NCI-H1694 (cell line): Measurements from ENCODE around the gene CTBP2.
A peak's percentile ranks its signal among the peaks of the same experiment; 100 is the strongest.
"Not testable (repeated sequence)": the region's sequence is repeated elsewhere in the genome, so short reads cannot be mapped to it uniquely, and the experiment has no call there.

ENCODE experiments used
- DNase-seq: peaks from one replicate; lab custom pipeline; 2025; lab: John Stamatoyannopoulos, UW

The CTBP2 gene

GRCh38 chr10:125064681-125065492 lies 95.5 kb downstream of the CTBP2 start:
- no peak for DNase-seq

DNA sequence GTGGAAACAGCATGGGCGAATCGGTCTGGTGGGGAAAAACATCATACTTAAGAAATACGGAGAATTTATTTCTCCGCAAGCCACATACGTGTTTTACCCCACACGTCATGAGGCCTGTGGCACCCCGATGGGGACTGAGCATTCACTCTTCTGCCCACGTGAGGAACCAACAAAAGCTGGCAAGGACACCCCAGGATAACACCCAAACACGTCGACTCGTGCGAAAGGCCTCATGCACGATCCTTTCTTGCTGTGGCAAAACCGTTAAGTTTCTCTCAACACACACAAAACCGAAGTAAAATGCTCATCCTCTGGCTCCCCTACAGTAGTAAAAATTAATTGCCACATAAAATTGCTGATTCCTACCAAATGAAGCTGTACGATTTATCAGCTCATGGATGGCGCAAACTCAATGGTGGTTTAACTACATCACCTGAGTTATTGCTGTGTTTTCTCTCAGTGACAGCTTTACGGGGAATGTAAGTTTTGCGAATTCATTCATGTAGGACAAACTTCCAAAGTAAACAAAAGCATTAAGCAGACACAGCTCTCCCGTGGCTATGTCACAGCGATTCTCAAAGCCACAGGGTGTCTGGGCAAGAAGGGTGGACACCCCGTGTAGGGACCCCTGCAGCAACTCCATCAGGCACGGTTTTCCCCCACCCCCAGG lies 97.0 kb downstream of the CTBP2 start:
- no peak for DNase-seq

GRCh38 chr10:125062914-125063230 lies 97.5 kb downstream of the CTBP2 start:
- DNase-seq, result no peak

DNA sequence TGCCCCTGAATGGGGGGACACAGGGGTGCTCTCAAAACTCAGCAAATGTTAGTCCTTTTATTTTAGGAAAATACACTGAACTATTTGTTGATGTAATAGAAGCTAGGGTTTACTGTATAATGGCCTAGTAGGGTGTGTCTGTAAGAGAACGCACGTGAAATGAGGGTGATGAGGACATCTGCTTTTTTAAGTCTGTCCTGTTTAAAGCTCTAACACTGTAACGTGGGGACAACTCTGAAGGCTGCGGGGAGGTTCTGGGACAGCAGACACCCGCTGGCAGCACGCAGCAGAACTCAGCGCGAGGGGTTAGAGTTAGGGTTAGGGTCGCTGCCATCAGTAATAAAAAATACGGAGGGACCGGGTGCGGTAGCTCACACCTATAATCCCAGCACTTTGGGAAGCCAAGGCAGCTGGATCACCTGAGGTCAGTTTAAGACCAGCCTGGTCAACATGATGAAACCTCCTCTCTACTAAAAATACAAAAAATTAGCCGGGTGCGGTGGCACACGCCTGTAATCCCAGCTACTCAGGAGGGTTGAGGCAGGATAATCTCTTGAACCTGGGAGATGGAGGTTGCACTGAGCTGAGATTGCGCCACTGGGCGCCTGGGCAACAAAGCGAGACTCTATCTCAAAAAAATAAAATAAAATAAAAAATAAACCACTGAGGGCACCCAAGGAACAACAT lies 98.0 kb downstream of the CTBP2 start:
- no peak for DNase-seq

DNA sequence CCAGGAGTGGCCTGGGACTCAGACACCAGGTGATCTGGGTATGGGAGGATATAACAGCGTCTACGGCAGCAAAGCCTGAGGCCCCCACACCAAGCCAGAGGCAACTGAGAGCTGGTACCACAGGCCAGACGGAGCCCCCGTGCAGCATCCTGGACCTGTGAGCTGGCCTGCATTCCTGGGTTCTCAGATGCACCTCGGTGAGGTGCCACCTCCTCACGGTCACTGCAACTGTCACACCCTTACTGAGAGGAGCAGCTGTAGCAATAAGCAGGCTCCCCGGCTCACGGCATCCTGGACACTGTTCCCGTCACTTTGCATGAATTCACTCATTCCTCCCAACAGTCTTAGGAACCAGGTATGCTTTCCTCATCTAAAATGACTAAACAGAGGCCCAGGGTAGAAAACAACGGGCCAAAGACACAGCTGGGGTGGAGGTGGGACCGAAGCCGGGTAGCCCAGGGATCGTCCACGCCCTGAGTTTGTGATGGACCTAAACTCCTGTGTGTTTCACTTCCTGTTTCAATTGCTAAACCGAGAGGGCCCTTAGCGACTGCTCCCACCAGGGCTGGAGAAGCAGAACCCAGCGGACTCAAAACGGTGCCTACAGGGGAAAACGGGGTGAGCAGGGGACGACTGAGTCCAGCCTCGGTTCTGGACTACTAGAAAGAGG lies 98.7 kb downstream of the CTBP2 start:
- DNase-seq, result no peak

DNA sequence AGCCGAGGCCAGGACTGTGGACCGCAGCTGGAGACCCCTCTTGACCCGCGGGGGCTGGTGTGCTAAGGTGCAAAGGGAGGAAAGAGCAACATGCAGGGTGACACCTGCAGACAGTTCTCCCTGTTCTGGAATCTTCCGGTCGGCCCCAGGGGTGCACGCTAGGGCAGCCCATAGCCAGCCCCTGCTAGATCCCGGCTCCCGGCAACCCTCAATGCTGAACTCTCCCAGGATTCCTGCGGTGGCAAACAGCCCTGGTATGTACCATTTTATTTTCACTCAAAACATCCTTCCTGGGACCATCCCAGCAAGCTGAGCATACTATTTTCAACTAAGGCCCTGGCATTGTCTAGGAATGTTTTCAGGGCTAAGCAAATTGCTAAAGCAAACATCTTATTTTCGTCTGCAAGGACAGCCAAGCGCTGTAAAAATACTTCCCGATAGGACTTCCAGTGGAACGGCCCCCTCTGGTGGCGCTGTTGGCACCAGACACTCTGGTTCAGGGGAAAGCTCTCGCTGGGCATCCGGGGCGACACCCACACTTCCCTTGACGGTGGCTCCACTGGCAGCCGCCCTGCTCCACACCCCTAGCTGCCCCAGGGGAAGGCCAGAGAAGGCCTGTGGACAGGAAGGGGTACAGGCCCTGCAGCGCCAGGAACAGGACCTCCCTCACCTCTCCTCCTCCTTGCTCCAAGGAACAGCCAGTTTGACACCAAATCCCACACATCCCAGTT lies 99.4 kb downstream of the CTBP2 start:
- DNase-seq, result peak; percentile 9

DNA sequence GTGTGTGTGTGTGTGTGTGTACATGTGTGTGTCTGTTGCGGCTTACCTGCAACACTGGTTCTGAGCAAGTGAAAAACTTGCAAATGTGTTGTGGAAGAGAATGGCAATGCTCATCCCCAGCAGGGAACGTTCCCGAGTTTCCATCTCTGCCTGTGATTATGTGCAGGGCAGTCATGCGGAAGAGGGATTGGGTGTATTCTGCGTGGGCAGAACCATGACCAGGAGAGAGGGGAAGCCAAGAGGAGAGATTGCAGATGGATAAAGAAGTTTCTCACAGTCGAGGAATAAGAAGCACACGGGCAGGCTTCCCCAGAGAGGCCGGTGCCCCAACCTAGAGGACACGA lies 99.9 kb downstream of the CTBP2 start:
- DNase-seq, result no peak

DNA sequence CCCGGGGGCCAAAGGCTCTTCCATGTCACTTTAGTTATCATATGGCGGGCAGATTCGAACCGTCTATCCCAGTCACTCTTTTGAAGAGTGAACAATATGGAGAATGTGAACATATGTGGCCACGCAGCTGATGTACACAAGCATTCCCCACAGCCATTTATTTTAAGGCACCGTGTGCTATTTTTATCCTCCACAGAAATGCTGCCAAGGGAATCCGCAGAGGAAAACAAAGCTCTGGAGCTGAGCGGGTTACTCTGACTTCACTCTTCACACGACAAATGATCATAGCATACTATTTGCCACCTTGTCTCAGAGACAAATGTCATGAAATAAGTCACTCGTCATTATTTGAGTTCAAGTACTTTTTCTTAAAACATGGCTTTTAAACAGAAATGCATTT lies 100.3 kb downstream of the CTBP2 start:
- peak; percentile 2 for DNase-seq

DNA sequence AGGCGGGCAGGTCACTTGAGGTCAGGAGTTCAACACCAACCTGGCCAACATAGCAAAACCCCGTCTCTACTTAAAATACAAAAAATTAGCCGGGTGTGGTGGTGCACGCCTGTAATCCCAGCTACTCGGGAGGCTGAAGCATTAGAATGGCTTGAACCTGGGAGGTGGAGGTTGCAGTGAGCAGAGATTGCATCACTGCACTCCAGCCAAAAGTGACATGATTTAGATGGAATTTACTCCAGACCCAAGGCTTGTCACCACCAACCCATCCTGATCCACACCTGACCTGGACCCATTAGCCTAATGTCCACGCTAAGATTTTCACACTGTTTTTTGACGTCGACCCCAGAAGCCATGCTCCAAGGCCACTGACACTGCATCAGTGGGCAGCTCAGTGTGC lies 101.0 kb downstream of the CTBP2 start:
- DNase-seq, result not testable (repeated sequence)

GRCh38 chr10:125057158-125058001 lies 103.0 kb downstream of the CTBP2 start:
- no peak for DNase-seq

- no peak for DNase-seq
These were observed 103.9 kb downstream of the CTBP2 start for GRCh38 chr10:125056161-125057132.

- no peak for DNase-seq
These were observed 104.9 kb downstream of the CTBP2 start for GRCh38 chr10:125055446-125055845.

DNA sequence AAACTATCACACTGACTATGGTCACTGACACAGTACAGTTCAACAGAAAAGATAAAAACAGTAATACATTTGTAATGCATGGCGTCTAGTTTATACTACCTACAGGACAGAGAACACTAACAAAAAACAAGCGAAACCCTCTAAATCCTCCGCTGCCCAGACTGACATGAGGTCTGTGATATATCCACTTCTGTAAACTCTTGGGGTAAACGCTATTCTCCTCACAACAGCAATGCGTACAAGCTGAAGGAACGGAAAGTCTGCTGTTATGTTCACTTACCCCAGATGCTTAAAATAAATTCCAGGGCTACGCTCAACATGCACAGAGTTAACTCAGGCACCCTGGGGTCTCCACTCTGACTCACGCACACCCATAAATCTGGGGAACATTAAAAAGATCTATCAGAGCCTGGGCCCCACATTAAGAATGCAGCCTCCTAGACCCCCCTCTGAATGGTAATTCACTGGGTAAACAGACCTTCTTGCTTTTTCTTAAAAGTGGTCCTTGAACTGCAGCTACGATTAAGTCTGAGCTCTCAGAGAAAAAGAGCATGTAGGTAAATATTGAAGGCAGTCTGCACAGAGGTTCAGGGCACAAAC lies 105.6 kb downstream of the CTBP2 start:
- DNase-seq, result no peak

- DNase-seq, result no peak
These were observed 106.1 kb downstream of the CTBP2 start for GRCh38 chr10:125054216-125054615.

GRCh38 chr10:125052146-125052545 lies 108.2 kb downstream of the CTBP2 start:
- no peak for DNase-seq

GRCh38 chr10:125050383-125050782 lies 110.0 kb downstream of the CTBP2 start:
- DNase-seq, result no peak

DNA sequence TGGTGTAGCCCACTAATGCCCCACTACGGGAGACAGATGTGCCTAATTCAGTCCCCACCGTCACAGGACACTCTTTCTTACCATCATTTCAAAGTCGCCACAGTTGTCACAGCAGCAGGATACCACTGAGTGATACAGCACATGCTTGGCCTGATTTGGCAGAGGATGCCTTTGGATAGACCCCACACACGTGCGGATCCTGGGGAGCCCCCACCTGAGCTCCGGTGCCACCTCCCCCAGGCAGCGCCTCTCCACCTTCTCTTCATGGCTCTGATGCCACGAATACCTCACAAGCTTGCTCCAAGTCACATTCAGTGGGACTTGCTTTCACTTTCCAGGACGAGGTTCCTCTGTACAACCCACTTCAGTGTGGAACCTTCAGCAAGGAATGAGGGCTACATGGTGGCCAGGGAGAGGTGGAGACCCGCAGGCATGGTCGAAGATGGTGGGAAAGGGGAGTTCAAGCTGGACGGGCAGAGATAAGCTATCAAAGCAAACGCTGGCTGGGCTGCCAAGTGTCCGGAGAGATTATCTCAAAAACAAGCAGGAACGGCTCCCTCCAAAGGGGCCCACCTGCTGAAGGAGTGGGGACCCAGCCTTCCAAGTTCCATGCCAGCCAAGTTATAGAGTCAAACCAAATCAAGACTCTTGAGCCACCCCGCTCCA lies 111.0 kb downstream of the CTBP2 start:
- DNase-seq, result no peak

- peak; percentile 12 for DNase-seq
These were observed 112.1 kb downstream of the CTBP2 start for GRCh38 chr10:125048094-125048864.
